Brain microvascular endothelial cell (primary cell): Measurements from ENCODE around the gene UBAP1.
"Not testable (repeated sequence)": the region's sequence is repeated elsewhere in the genome, so short reads cannot be mapped to it uniquely, and the experiment has no call there.

ENCODE experiments used
- DNase-seq: peaks from one replicate; pipeline ENCODE4 v3.0.0-alpha.2; 2020
- H3K27ac ChIP-seq: fragments of 250-450 bp; sonication (Bioruptor Pico); 2 replicates; pipeline ENCODE4 v1.5.1; 2020; ENCODE audit warnings: mild to moderate bottlenecking, moderate library complexity
- H3K27me3 ChIP-seq: fragments of 250-450 bp; sonication (Bioruptor Pico); replicated peaks from 2 replicates; pipeline ENCODE4 v1.5.1; 2020; ENCODE audit warnings: mild to moderate bottlenecking
- H3K36me3 ChIP-seq: fragments of 250-450 bp; sonication (Bioruptor Pico); replicated peaks from 2 replicates; pipeline ENCODE4 v1.5.1; 2020; ENCODE audit warnings: mild to moderate bottlenecking
- H3K4me3 ChIP-seq: 2 replicates; pipeline ENCODE4 v1.5.1; 2011; ENCODE audit warnings: low read depth, mild to moderate bottlenecking, control low read depth, low read length, moderate library complexity
- in situ Hi-C: cut with HindIII; loops from 2 replicates; pipeline ENCODE4 v1.10.0; 2017; ENCODE audit warnings: low sequenced_read_pairs, low pct_ligation_motif_present
- TF ChIP-seq, protein P1 (sequence below): IDR thresholded peaks from 2 replicates; pipeline ENCODE4 v1.5.1; 2011; ENCODE audit warnings: low read depth, mild to moderate bottlenecking, moderate library complexity, low read length, control low read depth, inconsistent platforms; ENCODE audit errors: missing control alignments

UBAP1 gene

DNA sequence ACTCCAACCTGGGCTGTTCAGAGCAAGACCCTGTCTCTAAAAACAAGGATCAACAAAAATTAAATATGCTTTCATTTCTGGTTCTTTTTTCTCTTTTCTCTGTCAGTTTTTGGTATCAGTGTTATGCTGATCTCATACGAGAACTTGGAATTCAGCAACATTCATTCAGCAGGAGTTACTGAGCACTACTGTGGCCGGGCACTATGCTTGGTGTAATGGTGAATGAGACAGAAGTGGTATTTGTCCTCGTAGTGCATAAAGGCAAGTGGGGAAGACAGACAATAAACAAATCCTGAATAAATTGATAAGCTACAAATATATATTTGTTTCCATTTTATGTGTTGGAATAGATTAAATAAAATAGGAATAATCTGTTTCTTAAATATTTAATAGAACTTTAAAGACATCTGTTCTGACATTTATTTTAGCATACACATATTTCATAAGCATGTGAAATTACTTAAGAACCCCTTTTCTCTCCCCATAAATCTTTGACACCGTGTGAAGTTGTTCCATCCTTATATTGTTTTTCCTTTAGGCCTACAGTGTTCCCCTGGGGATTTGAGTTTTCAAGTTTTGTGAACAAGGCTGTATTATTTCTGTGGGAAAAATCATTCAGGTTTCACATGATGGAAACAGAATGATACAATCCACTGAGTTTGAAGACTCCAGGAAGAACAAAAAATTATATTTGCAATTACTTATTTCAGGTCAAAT lies 24.6 kb downstream of the UBAP1 start:
- TF ChIP-seq, protein P1, sequence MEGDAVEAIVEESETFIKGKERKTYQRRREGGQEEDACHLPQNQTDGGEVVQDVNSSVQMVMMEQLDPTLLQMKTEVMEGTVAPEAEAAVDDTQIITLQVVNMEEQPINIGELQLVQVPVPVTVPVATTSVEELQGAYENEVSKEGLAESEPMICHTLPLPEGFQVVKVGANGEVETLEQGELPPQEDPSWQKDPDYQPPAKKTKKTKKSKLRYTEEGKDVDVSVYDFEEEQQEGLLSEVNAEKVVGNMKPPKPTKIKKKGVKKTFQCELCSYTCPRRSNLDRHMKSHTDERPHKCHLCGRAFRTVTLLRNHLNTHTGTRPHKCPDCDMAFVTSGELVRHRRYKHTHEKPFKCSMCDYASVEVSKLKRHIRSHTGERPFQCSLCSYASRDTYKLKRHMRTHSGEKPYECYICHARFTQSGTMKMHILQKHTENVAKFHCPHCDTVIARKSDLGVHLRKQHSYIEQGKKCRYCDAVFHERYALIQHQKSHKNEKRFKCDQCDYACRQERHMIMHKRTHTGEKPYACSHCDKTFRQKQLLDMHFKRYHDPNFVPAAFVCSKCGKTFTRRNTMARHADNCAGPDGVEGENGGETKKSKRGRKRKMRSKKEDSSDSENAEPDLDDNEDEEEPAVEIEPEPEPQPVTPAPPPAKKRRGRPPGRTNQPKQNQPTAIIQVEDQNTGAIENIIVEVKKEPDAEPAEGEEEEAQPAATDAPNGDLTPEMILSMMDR = no peak
- no peak for DNase-seq
- Histone ChIP-seq H3K4me3 (no peak overlapping the region), H3K27ac (no peak overlapping the region), H3K27me3 (no peaks in the 10 kb centered on the region), H3K36me3 (peaks cover 7% of the 10 kb centered on the region)
- in situ Hi-C loops = no loop called here

DNA sequence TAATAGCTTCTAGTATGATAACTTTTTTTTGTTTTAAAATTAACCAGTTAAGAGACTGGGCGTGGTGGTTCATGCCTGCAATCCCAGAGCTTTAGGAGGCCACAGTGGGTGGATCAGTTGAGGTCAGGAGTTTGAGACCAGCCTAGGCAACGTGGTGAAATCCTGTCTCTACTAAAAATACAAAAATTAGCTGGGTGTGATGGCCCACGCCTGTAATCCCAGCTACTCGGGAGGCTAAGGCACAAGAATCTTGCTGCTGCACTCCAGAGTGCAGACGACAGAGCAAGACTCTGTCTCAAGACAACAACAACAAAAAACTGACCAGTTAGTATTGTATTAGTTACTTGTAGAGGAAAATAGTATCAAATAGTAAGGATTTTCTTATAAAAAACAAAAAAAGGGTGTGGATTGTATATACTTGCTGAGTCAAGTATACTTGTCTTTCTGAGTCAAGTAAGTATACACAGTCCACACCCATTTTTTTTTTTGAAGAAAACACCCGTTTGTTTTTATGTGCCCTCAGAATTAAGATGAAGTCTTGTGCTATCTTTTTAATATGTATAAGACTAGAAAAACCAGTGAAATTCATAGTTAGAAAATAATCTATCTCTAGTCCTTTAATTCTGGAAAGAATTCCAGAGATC lies 25.3 kb downstream of the UBAP1 start:
- no peak for DNase-seq

GRCh38 chr9:34205102-34205501 lies 26.3 kb downstream of the UBAP1 start:
- in situ Hi-C loops = no loop called here
- Histone ChIP-seq H3K36me3 (peaks cover 7% of the 10 kb centered on the region), H3K27me3 (no peaks in the 10 kb centered on the region), H3K4me3 (no peak overlapping the region), H3K27ac (no peak overlapping the region)
- TF ChIP-seq, protein P1 = no peak
- DNase-seq = no peak

More for the DNA sequence above, 25.3 kb downstream of the UBAP1 start:
- H3K27me3 ChIP-seq = no peaks in the 10 kb centered on the region
- H3K36me3 ChIP-seq = peaks cover 7% of the 10 kb centered on the region
- no peak overlapping the region for H3K4me3 ChIP-seq
- H3K27ac ChIP-seq = no peak overlapping the region
- TF ChIP-seq, protein P1 = no peak
- in situ Hi-C loops = no loop called here

GRCh38 chr9:34206561-34206960 lies 27.7 kb downstream of the UBAP1 start:
- Histone ChIP-seq H3K27me3 (no peaks in the 10 kb centered on the region), H3K4me3 (no peak overlapping the region), H3K27ac (no peak overlapping the region), H3K36me3 (peaks cover 4% of the 10 kb centered on the region)
- in situ Hi-C loops = no loop called here
- TF ChIP-seq, protein P1 = no peak
- DNase-seq = no peak

GRCh38 chr9:34211395-34211794 lies 32.6 kb downstream of the UBAP1 start:
- TF ChIP-seq, protein P1 = no peak
- no peaks in the 10 kb centered on the region for H3K36me3 ChIP-seq
- in situ Hi-C loops = no loop called here
- no peak overlapping the region for H3K4me3 ChIP-seq
- DNase-seq = no peak
- no peak overlapping the region for H3K27ac ChIP-seq
- no peaks in the 10 kb centered on the region for H3K27me3 ChIP-seq

GRCh38 chr9:34214354-34215000 lies 35.6 kb downstream of the UBAP1 start:
- H3K27me3 ChIP-seq, DNase-seq, H3K27ac ChIP-seq, H3K36me3 ChIP-seq, H3K4me3 ChIP-seq, in situ Hi-C loops: not testable (repeated sequence)
